ENCODE data around the gene PKIB.
"Not testable (repeated sequence)": the region's sequence is repeated elsewhere in the genome, so short reads cannot be mapped to it uniquely, and the experiment has no call there.

PKIB gene

GRCh38 chr6:122710908-122711635 lies 100.9 kb downstream of the PKIB start:
- no peak for DNase-seq (ENCODE audit: low read depth)

- no peak for DNase-seq (ENCODE audit: low read depth)
Measured at GRCh38 chr6:122712093-122712447, 101.9 kb downstream of the PKIB start.

GRCh38 chr6:122712448-122713137 lies 102.4 kb downstream of the PKIB start:
- no peak for DNase-seq (ENCODE audit: low read depth)

DNA sequence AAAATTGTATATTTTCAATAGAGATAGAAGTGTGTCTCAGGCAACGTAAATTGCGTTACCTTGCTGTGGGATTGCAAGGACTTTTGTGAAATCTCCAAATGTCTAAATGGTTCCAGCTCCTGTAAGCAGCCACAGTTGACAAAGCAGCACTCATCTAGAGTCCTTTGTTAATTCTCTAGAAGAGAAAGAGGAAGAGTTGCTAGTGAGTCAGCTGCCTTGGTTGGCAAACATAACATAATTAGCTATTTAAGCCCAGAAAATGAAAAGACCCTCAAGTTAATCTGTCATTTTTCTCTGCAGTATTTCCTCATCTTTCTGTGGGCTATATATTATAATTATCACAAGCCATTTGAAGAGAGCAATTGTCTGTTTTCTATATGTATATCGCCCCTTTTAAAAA lies 102.9 kb downstream of the PKIB start:
- no peak for DNase-seq (ENCODE audit: low read depth)

DNA sequence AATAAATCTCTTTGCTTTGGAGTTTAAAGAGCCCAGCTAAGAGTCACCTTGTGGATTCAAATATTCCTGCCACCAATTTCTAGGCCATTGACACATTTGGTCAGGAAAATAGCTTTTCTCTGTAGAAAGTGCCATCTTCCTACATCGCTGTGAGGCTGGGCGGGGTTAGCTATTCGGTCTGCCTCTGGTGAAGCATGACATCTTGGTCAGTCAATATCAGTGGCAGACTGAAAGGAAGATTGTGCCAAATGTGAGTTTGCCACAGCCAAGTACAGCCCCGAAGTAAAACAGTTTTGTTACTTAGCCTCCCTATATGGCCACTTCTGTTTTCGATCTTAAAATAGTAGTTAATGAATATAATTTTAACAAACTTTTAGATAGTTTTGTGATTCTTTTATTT lies 103.9 kb downstream of the PKIB start:
- DNase-seq (ENCODE audit: low read depth): no peak

GRCh38 chr6:122715725-122716124 lies 105.5 kb downstream of the PKIB start:
- no peak for DNase-seq (ENCODE audit: low read depth)

- no peak for DNase-seq (ENCODE audit: low read depth)
Measured at GRCh38 chr6:122717350-122717749, 107.1 kb downstream of the PKIB start.

DNA sequence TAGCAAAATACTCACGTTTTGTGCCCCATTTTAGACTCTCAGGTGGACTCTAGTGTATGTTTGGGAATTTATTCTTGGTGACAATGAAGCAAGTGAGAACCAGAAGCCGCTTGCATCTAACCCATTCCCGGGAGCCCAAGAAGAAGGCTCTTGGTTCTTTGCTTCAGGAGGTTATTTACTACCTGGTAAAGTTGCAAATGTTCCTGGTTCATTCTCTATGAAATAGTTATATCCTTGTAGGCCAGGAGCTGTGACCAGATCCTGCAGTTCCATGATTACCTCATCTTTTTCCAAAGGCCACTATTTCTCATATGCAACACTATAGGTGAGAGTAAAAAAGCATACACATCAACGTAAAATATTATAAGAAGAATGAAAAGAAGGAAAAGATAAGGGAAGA lies 108.4 kb downstream of the PKIB start:
- no peak for DNase-seq (ENCODE audit: low read depth)

- DNase-seq (ENCODE audit: low read depth): no peak
Measured at GRCh38 chr6:122719176-122719575, 109.0 kb downstream of the PKIB start.

GRCh38 chr6:122722746-122723145 lies 112.5 kb downstream of the PKIB start:
- DNase-seq (ENCODE audit: low read depth): no peak

- DNase-seq (ENCODE audit: low read depth): no peak
Measured at GRCh38 chr6:122726649-122727048, 116.4 kb downstream of the PKIB start.

DNA sequence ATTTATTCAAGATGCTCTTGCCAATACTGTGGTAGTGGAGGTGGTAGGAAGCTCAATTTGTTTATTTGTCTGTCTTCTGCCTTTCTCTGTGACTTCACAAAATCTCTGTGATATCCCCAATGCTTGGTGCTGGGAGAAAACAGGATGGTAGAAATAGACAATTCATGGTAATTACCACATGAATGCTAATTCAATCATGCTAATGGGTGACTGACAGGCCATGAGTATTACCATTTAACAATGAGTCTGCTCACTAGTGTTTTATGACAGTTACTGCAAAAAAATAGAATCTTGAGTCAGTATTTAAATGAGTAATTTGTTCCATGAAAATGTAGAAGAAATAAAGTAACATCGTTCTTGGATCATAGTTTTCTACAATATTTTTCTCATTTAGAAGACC lies 117.0 kb downstream of the PKIB start:
- no peak for DNase-seq (ENCODE audit: low read depth)

GRCh38 chr6:122730334-122730733 lies 120.1 kb downstream of the PKIB start:
- DNase-seq (ENCODE audit: low read depth): no peak

- DNase-seq (ENCODE audit: low read depth): no peak
Measured at GRCh38 chr6:122730775-122731386, 120.7 kb downstream of the PKIB start.

DNA sequence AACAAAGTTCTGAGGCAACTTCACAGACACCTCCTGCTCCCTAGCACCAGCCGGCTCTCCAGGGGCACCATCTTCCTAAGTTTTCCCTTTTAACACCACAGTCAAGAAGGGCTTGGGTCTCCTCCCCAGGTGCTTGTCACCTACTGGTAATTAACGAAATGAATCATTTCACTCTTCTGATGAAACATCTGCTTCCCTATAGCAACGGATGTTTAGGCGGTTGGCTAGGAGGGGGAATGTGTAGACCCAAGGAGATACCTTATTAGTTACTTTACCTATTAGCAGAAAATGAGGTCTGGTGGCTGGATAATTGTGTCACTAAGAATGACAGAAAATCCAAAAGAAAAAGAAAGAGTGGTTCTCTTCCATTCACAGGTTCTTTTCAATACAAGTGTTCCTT lies 123.1 kb downstream of the PKIB start:
- DNase-seq (ENCODE audit: low read depth): no peak

DNA sequence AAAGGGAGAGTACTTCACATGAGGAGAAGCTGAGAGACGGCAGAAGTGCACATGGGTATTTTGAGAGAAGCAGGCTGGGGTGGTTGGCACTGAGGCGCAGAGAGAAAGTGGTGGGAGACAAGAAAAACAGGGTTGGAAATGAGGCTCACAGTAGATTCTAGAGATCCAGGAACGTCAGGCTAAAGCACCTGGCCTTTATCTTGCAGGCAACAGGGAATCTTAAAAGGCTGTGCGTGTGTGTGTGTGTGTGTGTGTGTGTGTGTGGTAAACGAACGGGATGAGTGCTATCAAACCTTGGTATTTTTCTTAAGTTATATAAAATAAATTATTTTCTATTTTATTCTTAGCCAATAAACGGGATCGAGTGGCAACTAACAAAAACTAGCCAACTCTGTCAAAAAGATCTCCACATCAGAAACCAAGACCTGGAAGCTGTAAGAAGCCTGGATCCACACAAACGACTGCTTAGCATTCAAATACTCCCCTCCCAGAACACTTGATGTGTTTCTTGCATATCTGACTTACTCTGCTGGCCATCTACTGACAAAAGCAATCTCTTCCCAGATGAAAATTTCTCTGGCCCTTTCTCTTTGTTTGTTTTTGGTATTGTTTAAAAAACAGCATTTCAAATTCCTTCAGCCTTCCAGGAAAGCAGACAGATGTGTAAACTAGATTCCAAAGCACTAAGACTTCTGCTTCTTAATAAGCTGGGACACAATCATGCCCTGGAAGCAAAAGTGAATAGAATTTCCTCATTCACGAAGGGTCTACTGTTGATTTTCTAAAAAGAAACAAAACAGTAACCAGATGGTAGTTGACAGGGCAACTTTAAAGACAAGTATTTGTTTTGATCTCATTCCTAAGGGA lies 124.6 kb downstream of the PKIB start:
- DNase-seq (ENCODE audit: low read depth): no peak

DNA sequence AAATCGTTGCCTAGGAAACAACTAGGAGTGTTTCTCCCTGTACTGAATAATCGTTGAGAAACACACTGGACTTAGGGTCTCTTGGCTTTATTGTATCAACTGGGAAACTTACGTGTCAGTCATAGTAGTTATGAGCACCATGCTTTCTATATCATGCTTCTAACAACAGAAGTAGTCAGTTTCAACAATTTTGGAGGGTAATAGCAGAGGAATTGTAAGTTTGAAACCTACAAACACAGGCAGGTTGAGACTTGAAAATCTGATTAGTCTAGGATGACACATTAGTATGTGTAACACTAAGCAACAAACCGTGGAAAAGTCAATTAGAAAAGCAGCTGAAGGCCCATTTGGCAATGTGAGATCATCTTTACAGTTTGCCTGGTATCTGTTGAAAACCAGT lies 125.4 kb downstream of the PKIB start:
- no peak for DNase-seq (ENCODE audit: low read depth)

DNA sequence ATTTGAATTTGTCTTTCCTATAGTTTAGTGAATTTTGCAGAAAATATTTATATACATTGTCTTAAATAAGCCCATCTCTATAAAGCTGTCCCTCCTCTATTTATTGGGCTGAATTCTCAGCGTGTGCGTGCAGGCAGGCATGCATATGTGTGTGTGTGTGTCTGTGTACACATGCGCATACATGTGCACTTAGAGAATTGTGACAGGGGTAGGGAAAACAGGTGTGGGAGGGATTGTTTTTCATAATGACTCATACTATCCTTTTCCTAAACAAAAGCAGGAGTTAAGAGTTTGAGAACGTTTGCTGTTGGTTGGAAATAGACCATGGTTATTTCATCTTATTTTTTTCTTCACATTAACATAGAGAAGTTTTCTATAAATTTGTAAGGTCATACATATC lies 126.0 kb downstream of the PKIB start:
- DNase-seq (ENCODE audit: low read depth): no peak

DNA sequence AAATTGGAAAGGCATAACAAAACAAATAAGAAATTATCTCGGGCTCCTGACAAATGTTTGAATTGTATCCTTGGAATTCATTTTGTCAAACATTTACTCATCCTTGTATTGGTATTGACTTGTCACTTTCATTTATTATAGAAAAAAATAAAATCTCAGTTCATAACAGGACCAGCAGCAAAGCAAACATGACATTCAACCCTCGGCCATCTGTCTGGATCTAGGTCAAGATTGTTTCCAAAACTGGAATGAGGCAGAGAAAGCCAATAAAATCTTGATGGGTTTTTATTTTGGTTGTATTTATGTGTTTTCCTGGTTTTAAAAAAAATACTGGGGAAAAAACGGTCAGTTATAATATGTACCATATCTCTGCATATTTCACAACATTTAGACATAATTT lies 126.4 kb downstream of the PKIB start:
- DNase-seq (ENCODE audit: low read depth): no peak

DNA sequence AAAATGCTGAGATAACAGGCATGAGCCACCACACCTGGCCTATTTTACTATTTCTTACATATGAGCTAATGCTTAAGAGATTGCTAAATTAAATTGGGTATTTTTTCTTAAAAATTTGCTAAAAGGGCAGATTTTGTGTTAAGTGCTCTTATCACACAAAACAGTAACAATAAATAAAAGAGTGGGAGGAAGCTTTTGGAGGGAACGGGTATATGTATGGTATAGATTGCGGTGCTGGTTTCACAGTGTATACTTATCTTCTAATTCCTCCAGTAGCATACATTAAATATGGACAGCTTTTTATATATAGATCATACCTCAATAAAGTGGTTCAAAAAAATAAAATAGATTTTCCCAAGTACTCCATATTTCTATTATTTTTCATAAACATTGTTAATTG lies 129.9 kb downstream of the PKIB start:
- DNase-seq (ENCODE audit: low read depth): no peak

DNA sequence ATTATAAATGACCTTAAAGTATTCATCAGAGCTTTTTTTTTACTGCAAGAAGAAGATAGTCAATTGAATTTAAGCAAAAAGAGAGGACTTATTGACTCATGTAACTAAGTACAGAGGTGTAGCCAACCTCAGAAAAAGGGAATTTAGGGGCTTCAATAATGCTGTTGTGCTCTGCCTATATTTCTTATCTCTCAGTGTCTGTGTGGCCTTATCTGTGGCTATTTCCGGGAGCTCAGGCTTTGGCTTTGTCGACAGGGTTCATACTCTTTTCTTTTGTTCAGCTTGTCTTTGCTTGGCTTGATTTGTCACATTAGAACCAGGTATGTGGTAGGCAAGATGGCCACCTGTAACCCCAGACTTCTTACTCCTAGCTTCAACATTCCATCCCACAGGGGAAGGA lies 130.7 kb downstream of the PKIB start:
- DNase-seq (ENCODE audit: low read depth): no peak

DNA sequence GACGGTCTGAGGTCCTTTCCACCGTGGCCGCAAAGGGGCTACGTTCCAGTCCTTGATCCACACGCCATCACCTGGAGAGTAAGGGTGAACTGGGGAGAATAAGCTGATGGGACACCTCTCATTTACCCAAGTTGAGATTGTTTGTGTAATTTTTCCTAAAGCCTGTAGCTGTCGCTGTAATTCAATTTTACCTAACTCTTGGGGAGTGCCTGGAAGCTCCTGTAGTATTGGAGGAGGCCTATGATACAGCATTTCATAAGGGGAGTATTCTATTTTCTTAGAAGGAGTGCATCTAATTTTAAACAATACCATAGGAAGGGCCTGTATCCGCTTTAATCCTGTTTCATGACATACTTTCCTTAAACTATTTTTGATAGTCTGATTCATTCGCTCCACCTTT lies 134.0 kb downstream of the PKIB start:
- not testable (repeated sequence) for DNase-seq (ENCODE audit: low read depth)

- DNase-seq (ENCODE audit: low read depth): not testable (repeated sequence)
Measured at GRCh38 chr6:122744856-122745255, 134.7 kb downstream of the PKIB start.

Data from GM04503 (cell line).